Right ventricle myocardium inferior (tissue), 1 donor: ENCODE data around the gene ATAD1. TPM values are rescaled to one million over a fixed set of nuclear protein-coding genes. Genes with fewer than 3 reads are reported as not detected.

Source experiments
- ATAC-seq: fragments of 200-7000 bp; cut with Tn5 transposase; one replicate; pipeline ENCODE4 v1.9.1; 2020; ENCODE audit warnings: mild to moderate bottlenecking, moderate library complexity
- DNase-seq: peaks from one replicate; pipeline ENCODE4 v3.0.0; 2021; ENCODE audit errors: missing footprints
- intact Hi-C: fragments of 100-400 bp; cut with DNase I; formaldehyde crosslinking; loops from one replicate; pipeline ENCODE4 v1.11.0; 2022
- total RNA-seq: library from RNA; stranded (reverse); fragmentation: NEBNext Ultra II Directional; extraction: Animal tissue kit (Norgen Biotek cat#: 25700); gene quantifications from one replicate; pipeline ENCODE4 v1.2.1, GENCODE V29; 2021
- donor health status: DM: no; HTN: yes; CAD: no; lungs with severe emphysema.

The ATAD1 gene
- total RNA-seq, 1 donor from 2014 or later: 98.2 TPM

DNA sequence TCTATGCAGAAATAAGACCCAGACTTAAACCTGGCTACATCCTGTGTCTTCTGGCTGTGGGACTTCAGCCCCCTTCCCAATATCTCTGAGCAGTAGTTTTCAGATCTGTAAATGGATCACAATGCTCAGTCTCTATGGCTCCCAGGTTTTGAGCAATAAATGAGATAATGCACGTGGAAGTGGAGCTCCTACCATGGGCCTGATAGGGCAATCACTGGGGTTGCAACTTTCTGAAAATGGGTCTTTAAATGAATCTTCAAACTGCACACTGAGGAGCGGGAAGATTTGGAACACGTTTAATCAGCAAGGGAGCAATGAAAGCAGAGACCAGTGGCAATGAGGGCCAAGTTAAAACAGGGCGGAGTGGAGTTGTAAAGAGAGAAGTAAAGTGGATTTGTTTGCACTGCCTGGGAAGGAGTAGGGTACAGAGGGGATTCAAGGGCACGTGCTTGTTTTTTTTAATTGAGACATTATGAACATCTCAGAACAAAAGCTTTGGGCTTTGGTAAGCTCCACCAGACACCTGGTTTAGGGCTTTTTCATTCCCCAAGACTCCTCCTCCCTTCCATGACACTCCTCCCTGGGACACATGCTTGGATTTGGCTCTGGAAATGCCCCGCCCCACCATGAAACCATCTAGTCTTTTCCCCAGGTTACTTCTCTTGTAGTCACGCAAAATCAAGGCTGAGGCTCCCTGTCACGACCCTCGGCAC lies 115.6 kb downstream of the ATAD1 start:
- DNase-seq (no peak), ATAC-seq (no peak)
- intact Hi-C loops: no loop called here

Other genes starting within 250 kb of the ATAD1 start
- gene PAPSS2, start 158.3 kb downstream of the ATAD1 start, total RNA-seq: 11.1 TPM
- gene KLLN, start 45.3 kb upstream of the ATAD1 start, total RNA-seq: 0.27 TPM
- gene PTEN, start 45.4 kb upstream of the ATAD1 start, total RNA-seq: 54.6 TPM